ENCODE data around the gene MYH9.

MYH9 gene

DNA sequence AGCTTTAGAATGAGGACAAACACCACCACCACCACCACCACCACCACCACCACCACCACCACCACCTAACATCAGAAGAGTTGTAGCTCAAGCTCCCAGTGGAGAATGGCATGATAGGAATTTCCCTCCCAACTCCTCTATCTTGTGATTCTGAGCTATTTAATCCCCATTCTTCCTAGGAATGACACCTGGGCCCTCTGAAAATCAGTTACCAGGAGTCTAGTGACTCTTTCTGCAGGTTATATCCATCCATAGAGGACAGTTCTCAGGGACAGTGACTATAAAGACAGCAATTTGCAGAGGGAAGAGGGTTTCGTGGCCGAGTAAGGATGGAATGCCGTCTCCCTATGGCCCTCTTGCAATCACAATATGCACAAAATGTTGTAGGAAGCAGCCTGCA is 27.8 kb downstream of the MYH9 start:
- Histone ChIP-seq H3K4me1 (ENCODE audit: control insufficient read depth, low read length) (peaks cover 93% of the 10 kb centered on the region), H3K4me2 (ENCODE audit: low read length) (peak overlapping the region; percentile 43; the same call in 1 of the 2 replicates), H3F3A (ENCODE audit: control insufficient read depth, insufficient read depth) (no peaks in the 10 kb centered on the region), H3K9me2 (replicated peaks; ENCODE audit: control insufficient read depth, low read length) (no peaks in the 10 kb centered on the region), H4K20me1 (ENCODE audit: control insufficient read depth, insufficient read depth, low read depth, low read length) (peaks cover 67% of the 10 kb centered on the region), H3K4me3 (ENCODE audit: low read length) (no peak overlapping the region), H3K27me3 (ENCODE audit: control insufficient read depth, low read length) (no peaks in the 10 kb centered on the region), H3K79me2 (ENCODE audit: control insufficient read depth, low read length) (peaks cover 100% of the 10 kb centered on the region), H3K36me3 (ENCODE audit: control insufficient read depth, low read length) (peaks cover 59% of the 10 kb centered on the region), H3K27ac (ENCODE audit: low read depth, low read length) (no peak overlapping the region), H3K9me3 (ENCODE audit: control insufficient read depth, insufficient read depth, low read length) (no peaks in the 10 kb centered on the region)
- no peak for TF ChIP-seq EZH2phosphoT487 (IDR thresholded peaks at IDR 0.05; ENCODE audit: borderline replicate concordance, low read length)
- TF ChIP-seq, protein P1, sequence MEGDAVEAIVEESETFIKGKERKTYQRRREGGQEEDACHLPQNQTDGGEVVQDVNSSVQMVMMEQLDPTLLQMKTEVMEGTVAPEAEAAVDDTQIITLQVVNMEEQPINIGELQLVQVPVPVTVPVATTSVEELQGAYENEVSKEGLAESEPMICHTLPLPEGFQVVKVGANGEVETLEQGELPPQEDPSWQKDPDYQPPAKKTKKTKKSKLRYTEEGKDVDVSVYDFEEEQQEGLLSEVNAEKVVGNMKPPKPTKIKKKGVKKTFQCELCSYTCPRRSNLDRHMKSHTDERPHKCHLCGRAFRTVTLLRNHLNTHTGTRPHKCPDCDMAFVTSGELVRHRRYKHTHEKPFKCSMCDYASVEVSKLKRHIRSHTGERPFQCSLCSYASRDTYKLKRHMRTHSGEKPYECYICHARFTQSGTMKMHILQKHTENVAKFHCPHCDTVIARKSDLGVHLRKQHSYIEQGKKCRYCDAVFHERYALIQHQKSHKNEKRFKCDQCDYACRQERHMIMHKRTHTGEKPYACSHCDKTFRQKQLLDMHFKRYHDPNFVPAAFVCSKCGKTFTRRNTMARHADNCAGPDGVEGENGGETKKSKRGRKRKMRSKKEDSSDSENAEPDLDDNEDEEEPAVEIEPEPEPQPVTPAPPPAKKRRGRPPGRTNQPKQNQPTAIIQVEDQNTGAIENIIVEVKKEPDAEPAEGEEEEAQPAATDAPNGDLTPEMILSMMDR (IDR thresholded peaks at IDR 0.05; ENCODE audit: low read depth, low read length, poor library complexity, severe bottlenecking) = no peak

GRCh38 chr22:36359470-36359996 is 28.2 kb downstream of the MYH9 start:
- Histone ChIP-seq H3K4me2 (ENCODE audit: low read length) (peak overlapping the region; percentile 55), H3K4me3 (ENCODE audit: low read length) (peak overlapping the region; percentile 17), H3K36me3 (ENCODE audit: control insufficient read depth, low read length) (peaks cover 59% of the 10 kb centered on the region), H4K20me1 (ENCODE audit: control insufficient read depth, insufficient read depth, low read depth, low read length) (peaks cover 65% of the 10 kb centered on the region), H3K79me2 (ENCODE audit: control insufficient read depth, low read length) (peaks cover 100% of the 10 kb centered on the region), H3K27ac (ENCODE audit: low read depth, low read length) (peak overlapping the region; percentile 36), H3K27me3 (ENCODE audit: control insufficient read depth, low read length) (no peaks in the 10 kb centered on the region), H3F3A (ENCODE audit: control insufficient read depth, insufficient read depth) (no peaks in the 10 kb centered on the region), H3K9me3 (ENCODE audit: control insufficient read depth, insufficient read depth, low read length) (no peaks in the 10 kb centered on the region), H3K4me1 (ENCODE audit: control insufficient read depth, low read length) (peaks cover 91% of the 10 kb centered on the region), H3K9me2 (replicated peaks; ENCODE audit: control insufficient read depth, low read length) (no peaks in the 10 kb centered on the region)
- TF ChIP-seq, protein P1 (IDR thresholded peaks at IDR 0.05; ENCODE audit: low read depth, low read length, poor library complexity, severe bottlenecking) = no peak
- no peak for TF ChIP-seq EZH2phosphoT487 (IDR thresholded peaks at IDR 0.05; ENCODE audit: borderline replicate concordance, low read length)

DNA sequence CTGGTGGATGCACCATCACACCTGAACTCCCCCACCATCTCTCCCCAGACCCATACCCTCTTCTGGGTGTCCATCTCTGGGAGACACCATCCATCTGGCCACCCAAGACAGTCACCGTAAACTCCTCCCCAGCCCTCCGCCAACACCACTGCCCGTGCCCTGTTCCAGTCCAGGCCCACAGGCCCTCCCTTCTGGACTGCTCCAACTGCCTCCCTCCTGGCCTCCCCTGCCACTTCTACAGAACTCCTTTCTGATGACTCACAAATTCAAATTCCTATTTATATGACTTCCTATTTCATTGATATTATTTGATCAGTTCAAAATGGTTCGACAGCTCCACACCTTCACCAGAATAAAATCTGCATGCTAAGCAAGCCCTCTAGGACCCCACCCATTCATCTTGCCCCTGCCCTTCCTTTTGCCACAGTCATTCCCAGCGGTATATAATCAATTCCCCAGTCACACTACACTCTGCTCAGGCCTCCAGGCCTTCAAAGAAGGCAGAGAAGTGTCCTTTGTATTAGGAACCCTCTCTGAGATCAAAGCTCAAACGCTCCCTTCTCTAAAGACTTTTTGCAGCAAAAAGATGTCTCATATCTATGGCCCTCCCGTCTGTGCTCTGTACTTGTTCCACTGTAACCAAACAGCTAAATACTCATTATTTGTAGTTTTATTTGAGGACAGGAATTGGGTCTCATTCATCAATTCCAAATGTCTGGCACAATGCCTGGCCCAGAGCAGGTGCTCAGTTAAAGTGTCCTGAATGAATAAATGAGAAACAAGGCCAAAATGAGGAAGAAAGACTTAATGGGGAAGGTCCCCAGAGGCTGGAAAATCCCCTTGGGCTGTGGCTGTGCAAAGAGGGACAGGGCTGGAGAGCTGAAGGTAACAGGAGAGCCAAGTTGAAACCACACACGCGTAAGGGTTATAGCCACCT is 29.0 kb downstream of the MYH9 start:
- H3K4me2 ChIP-seq (ENCODE audit: low read length) = peak overlapping the region; percentile 55
- no peaks in the 10 kb centered on the region for H3K9me3 ChIP-seq (ENCODE audit: control insufficient read depth, insufficient read depth, low read length)
- peaks cover 100% of the 10 kb centered on the region for H3K79me2 ChIP-seq (ENCODE audit: control insufficient read depth, low read length)
- H3K4me3 ChIP-seq (ENCODE audit: low read length) = no peak overlapping the region
- H3F3A ChIP-seq (ENCODE audit: control insufficient read depth, insufficient read depth) = no peaks in the 10 kb centered on the region
- H4K20me1 ChIP-seq (ENCODE audit: control insufficient read depth, insufficient read depth, low read depth, low read length) = peaks cover 58% of the 10 kb centered on the region
- H3K4me1 ChIP-seq (ENCODE audit: control insufficient read depth, low read length) = peaks cover 84% of the 10 kb centered on the region
- H3K9me2 ChIP-seq (replicated peaks; ENCODE audit: control insufficient read depth, low read length) = no peaks in the 10 kb centered on the region
- no peaks in the 10 kb centered on the region for H3K27me3 ChIP-seq (ENCODE audit: control insufficient read depth, low read length)
- no peak for TF ChIP-seq EZH2phosphoT487 (IDR thresholded peaks at IDR 0.05; ENCODE audit: borderline replicate concordance, low read length)
- TF ChIP-seq, protein P1 (IDR thresholded peaks at IDR 0.05; ENCODE audit: low read depth, low read length, poor library complexity, severe bottlenecking) = no peak
- H3K27ac ChIP-seq (ENCODE audit: low read depth, low read length) = peak overlapping the region; percentile 36
- peaks cover 55% of the 10 kb centered on the region for H3K36me3 ChIP-seq (ENCODE audit: control insufficient read depth, low read length)

Measured in DOHH2 (cell line).